Smooth muscle cell (in vitro differentiated cells): Measurements from ENCODE around the gene NTRK3. TPM values are rescaled to one million over a fixed set of nuclear protein-coding genes. Genes with fewer than 3 reads are reported as not detected.

ENCODE experiments used
- DNase-seq: peaks from one replicate; lab custom pipeline; 2025; ENCODE audit not compliant: unreplicated experiment; lab: John Stamatoyannopoulos, UW
- H2AFZ ChIP-seq: fragments of 200-600 bp; sonication (generic); 2 replicates; pipeline ENCODE4 v1.6.0; 2016; ENCODE audit warnings: antibody characterized with exemption, low read depth, mild to moderate bottlenecking
- H3F3A ChIP-seq: fragments of 200-600 bp; sonication (generic); 2 replicates; pipeline ENCODE4 v1.6.0; 2017; ENCODE audit warnings: antibody characterized with exemption, low read depth
- H3K27ac ChIP-seq: fragments of 200-600 bp; sonication (generic); 2 replicates; pipeline ENCODE4 v1.5.1; 2016; ENCODE audit warnings: low read depth, mild to moderate bottlenecking
- H3K27me3 ChIP-seq: fragments of 200-600 bp; sonication (generic); 2 replicates; pipeline ENCODE4 v1.6.1; 2016; ENCODE audit warnings: low read depth, mild to moderate bottlenecking
- H3K36me3 ChIP-seq: fragments of 200-600 bp; sonication (generic); 2 replicates; pipeline ENCODE4 v1.5.1; 2016; ENCODE audit warnings: low read depth
- H3K4me1 ChIP-seq: fragments of 200-600 bp; sonication (generic); 2 replicates; pipeline ENCODE4 v1.5.1; 2016; ENCODE audit warnings: low read depth
- H3K4me2 ChIP-seq: fragments of 200-600 bp; sonication (generic); 2 replicates; pipeline ENCODE4 v1.6.0; 2016; ENCODE audit warnings: mild to moderate bottlenecking
- H3K4me3 ChIP-seq: fragments of 200-600 bp; sonication (generic); 2 replicates; pipeline ENCODE4 v1.5.1; 2016; ENCODE audit warnings: mild to moderate bottlenecking
- H3K79me2 ChIP-seq: fragments of 200-600 bp; sonication (generic); 2 replicates; pipeline ENCODE4 v1.6.0; 2016; ENCODE audit warnings: low read depth, mild to moderate bottlenecking
- H3K9ac ChIP-seq: fragments of 200-600 bp; sonication (generic); 2 replicates; pipeline ENCODE4 v1.6.0; 2016; ENCODE audit warnings: low read depth
- H3K9me3 ChIP-seq: fragments of 200-600 bp; sonication (generic); replicated peaks from 2 replicates; pipeline ENCODE4 v1.5.1; 2016; ENCODE audit warnings: low read depth
- H4K20me1 ChIP-seq: fragments of 200-600 bp; sonication (generic); 2 replicates; pipeline ENCODE4 v1.6.0; 2016; ENCODE audit warnings: low read depth
- CTCF ChIP-seq: fragments of 200-600 bp; sonication (generic); IDR thresholded peaks from 2 replicates; pipeline ENCODE4 v1.5.1; 2017; ENCODE audit warnings: borderline replicate concordance, mild to moderate bottlenecking, antibody characterized with exemption; ENCODE audit not compliant: insufficient read depth, poor library complexity, severe bottlenecking
- WGBS: methylation state at CpG from one replicate; pipeline ENCODE4 v1.1.7; 2016; ENCODE audit warnings: low lambda C conversion rate; 5-methylcytosine and 5-hydroxymethylcytosine counted together
- polyA plus RNA-seq: library from polyadenylated mRNA; unstranded; fragments of >200 nt; fragmentation: Nextera tagmentation; extraction: Ambion mirVana; gene quantifications from 2 replicates; pipeline ENCODE4 v1.2.1, GENCODE V29; 2016
- total RNA-seq: library from RNA; depleted of rRNA; stranded (reverse); fragments of >200 nt; gene quantifications from 2 replicates; pipeline ENCODE4 v1.2.3, GENCODE V29; 2014

Gene NTRK3
- total and polyA plus RNA-seq, 2 experiments from 2014 or later: 3.3 to 3.5 TPM

- Histone ChIP-seq H2AFZ (no peak overlapping the region), H3K36me3 (no peaks in the 10 kb centered on the region), H3F3A (no peaks in the 10 kb centered on the region), H4K20me1 (no peaks in the 10 kb centered on the region), H3K27ac (no peak overlapping the region), H3K9me3 (no peaks in the 10 kb centered on the region), H3K4me2 (no peak overlapping the region), H3K4me1 (no peaks in the 10 kb centered on the region), H3K9ac (no peak overlapping the region), H3K4me3 (no peak overlapping the region), H3K79me2 (no peaks in the 10 kb centered on the region), H3K27me3 (peaks cover 46% of the 10 kb centered on the region)
- TF ChIP-seq CTCF: no peak
- no peak for DNase-seq
- 64% methylated on average over 4 of the region's 4 CpGs for WGBS
Observed at GRCh38 chr15:88288661-88289060, 32.1 kb upstream of the NTRK3 start.

GRCh38 chr15:88288206-88288605 is 31.7 kb upstream of the NTRK3 start:
- Histone ChIP-seq H4K20me1 (no peaks in the 10 kb centered on the region), H3K4me1 (no peaks in the 10 kb centered on the region), H3K4me3 (no peak overlapping the region), H2AFZ (no peak overlapping the region), H3K27ac (no peak overlapping the region), H3K4me2 (no peak overlapping the region), H3F3A (no peaks in the 10 kb centered on the region), H3K79me2 (no peaks in the 10 kb centered on the region), H3K27me3 (peaks cover 50% of the 10 kb centered on the region), H3K36me3 (no peaks in the 10 kb centered on the region), H3K9me3 (no peaks in the 10 kb centered on the region), H3K9ac (no peak overlapping the region)
- 89% methylated on average over 10 of the region's 10 CpGs for WGBS
- no peak for TF ChIP-seq CTCF
- no peak for DNase-seq

- no peaks in the 10 kb centered on the region for H3K36me3 ChIP-seq
- no peaks in the 10 kb centered on the region for H3K79me2 ChIP-seq
- H3K27ac ChIP-seq: no peak overlapping the region
- no peak overlapping the region for H2AFZ ChIP-seq
- TF ChIP-seq CTCF: no peak
- no peak overlapping the region for H3K4me2 ChIP-seq
- H3K9ac ChIP-seq: no peak overlapping the region
- H3K9me3 ChIP-seq: no peaks in the 10 kb centered on the region
- H4K20me1 ChIP-seq: no peaks in the 10 kb centered on the region
- H3K27me3 ChIP-seq: peaks cover 67% of the 10 kb centered on the region
- no peak overlapping the region for H3K4me3 ChIP-seq
- no peak for DNase-seq
- 47% methylated on average over 15 of the region's 15 CpGs for WGBS
- no peaks in the 10 kb centered on the region for H3F3A ChIP-seq
- H3K4me1 ChIP-seq: no peaks in the 10 kb centered on the region
Observed at GRCh38 chr15:88284318-88284998, 27.9 kb upstream of the NTRK3 start.

- Histone ChIP-seq H3K79me2 (no peaks in the 10 kb centered on the region), H3K4me2 (no peak overlapping the region), H3K9me3 (no peaks in the 10 kb centered on the region), H3K27ac (no peak overlapping the region), H3K27me3 (peaks cover 67% of the 10 kb centered on the region), H3K9ac (no peak overlapping the region), H4K20me1 (no peaks in the 10 kb centered on the region), H3F3A (no peaks in the 10 kb centered on the region), H3K36me3 (no peaks in the 10 kb centered on the region), H3K4me1 (no peaks in the 10 kb centered on the region), H2AFZ (no peak overlapping the region), H3K4me3 (no peak overlapping the region)
- 19% methylated on average over 4 of the region's 5 CpGs for WGBS
- TF ChIP-seq CTCF: no peak
- DNase-seq: no peak
Observed at GRCh38 chr15:88282614-88283013, 26.1 kb upstream of the NTRK3 start.
